HG02840 (cell line): ENCODE measurements around the gene MRM1.

Experiments used
- ATAC-seq: cut with Tn5 transposase; IDR thresholded peaks from one replicate; pipeline ENCODE4 v1.9.1; 2021; ENCODE audit warnings: mild to moderate bottlenecking, moderate library complexity, moderate number of reproducible peaks; ENCODE audit not compliant: unreplicated experiment, low FRiP score

Gene MRM1

GRCh38 chr17:36629252-36629847 lies 28.0 kb downstream of the MRM1 start:
- ATAC-seq: no peak

DNA sequence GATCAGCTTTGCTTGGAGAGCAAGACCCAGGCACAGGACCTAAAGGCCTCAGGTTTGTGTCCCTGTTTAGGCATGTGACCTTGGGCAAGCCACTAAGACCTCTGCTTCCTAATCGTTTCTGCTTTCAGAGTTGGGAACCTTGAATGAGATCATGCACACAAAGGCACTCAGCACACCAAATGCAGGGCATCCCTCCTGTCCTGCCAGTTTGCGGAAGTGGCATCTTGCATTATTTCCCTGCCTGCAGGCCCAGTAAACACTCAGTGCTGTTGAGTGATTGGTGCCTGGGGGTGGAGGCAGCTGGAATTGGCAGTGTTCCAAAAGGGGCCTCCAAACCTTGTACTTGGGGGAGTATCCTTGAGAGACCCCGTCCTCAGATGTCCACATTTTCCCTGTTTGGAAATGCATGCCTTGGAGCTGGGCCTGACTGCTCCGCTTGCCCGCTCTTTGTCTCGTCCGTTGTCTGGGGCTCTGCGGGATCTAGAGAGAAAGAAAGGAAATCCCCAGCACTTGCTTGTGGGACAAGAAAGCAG lies 28.7 kb downstream of the MRM1 start:
- ATAC-seq: no peak

DNA sequence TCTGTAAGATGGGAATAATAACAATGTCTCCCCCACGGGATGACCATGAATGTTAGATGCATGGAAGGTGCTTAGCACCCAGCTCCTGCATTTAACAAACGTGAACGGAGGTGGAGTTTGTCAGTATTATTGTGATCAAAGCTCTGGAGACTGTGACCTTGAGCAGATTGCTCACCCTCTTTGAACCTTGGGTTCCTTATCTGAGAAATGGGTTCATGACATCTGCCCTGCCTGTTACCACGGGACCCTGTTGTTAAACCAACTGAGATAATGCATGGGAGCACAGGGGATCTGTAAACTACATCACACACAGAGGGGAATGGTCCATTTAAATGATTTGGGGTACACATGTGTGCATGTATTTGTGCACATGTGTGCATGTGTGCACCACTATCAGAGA lies 29.6 kb downstream of the MRM1 start:
- ATAC-seq: no peak

GRCh38 chr17:36632916-36633771 lies 31.8 kb downstream of the MRM1 start:
- no peak for ATAC-seq

DNA sequence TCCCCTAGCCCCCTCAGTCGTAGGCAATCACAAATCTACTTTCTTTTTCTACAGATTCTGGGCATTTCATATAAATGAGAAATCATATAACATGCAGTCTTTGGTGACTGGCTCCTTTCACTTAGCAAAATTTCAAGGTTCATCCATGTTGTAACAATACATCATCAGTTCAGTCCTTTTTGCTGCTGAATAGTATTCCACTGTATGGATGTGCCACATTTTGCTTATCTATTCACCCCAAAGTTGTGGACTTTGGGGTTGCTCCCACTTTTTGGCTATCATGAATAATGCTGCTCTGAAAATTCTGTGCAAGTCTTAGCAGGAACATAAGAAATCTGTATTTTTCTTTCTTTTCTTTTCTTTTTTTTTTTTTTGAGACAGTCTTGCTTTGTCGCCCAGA lies 39.0 kb downstream of the MRM1 start:
- no peak for ATAC-seq

GRCh38 chr17:36640836-36641235 lies 39.5 kb downstream of the MRM1 start:
- ATAC-seq: no peak

DNA sequence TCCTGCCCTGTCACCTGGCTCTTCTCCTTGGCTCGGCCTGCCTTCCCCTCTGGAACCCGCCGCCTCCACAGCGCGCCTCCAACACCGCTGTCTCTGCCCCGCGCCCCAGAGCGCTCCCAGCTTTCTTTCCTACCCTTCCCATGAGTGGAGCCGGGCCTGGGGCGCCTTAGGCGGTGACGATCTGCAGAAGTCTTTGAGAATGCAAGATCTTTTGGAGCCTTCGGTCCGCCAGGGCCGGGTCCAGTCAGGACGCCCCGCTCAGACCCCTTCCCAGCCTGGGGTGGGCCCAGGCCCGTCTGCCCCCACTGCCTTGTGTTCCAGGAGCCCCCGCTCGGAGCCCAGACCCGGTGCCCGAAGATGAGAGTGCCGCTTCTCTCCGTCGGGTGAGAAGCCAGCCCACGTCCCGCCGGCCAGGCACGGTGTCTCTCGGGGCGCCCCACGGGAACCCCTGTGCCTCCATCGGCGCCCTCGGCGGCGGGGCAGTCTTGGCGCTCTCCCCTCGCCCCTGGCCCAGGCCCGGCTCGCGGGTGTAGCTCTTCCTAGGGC lies 40.0 kb downstream of the MRM1 start:
- ATAC-seq: no peak

GRCh38 chr17:36641877-36642845 lies 40.8 kb downstream of the MRM1 start:
- ATAC-seq: no peak

GRCh38 chr17:36643086-36643685 lies 41.8 kb downstream of the MRM1 start:
- ATAC-seq: no peak

GRCh38 chr17:36645422-36645821 lies 44.0 kb downstream of the MRM1 start:
- no peak for ATAC-seq

GRCh38 chr17:36647636-36648035 lies 46.3 kb downstream of the MRM1 start:
- no peak for ATAC-seq

GRCh38 chr17:36650096-36650775 lies 48.9 kb downstream of the MRM1 start:
- ATAC-seq: no peak

DNA sequence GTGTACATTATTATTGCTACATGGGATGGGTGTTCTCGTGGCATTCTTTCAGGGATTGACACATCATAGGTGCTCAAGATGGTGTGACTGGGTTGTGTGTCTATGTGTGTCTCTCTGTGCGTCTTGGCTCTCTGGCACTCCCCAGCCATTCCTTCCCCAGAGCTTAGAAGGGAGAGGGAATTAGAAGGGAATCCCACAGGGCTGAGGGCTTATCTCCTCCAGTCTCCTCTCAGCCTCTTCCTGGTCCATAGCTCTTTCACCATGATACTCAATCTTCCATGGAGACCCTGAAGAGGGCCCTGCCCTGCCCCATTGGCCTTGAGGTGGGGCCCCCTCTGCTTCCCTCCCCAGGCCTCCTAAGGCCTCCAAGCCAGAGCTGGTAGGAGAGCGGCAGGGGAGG lies 52.0 kb downstream of the MRM1 start:
- no peak for ATAC-seq

GRCh38 chr17:36653856-36654255 lies 52.5 kb downstream of the MRM1 start:
- ATAC-seq: no peak

- ATAC-seq: no peak
Measured at GRCh38 chr17:36655726-36656125, 54.3 kb downstream of the MRM1 start.

GRCh38 chr17:36657390-36657762 lies 56.0 kb downstream of the MRM1 start:
- ATAC-seq: no peak

DNA sequence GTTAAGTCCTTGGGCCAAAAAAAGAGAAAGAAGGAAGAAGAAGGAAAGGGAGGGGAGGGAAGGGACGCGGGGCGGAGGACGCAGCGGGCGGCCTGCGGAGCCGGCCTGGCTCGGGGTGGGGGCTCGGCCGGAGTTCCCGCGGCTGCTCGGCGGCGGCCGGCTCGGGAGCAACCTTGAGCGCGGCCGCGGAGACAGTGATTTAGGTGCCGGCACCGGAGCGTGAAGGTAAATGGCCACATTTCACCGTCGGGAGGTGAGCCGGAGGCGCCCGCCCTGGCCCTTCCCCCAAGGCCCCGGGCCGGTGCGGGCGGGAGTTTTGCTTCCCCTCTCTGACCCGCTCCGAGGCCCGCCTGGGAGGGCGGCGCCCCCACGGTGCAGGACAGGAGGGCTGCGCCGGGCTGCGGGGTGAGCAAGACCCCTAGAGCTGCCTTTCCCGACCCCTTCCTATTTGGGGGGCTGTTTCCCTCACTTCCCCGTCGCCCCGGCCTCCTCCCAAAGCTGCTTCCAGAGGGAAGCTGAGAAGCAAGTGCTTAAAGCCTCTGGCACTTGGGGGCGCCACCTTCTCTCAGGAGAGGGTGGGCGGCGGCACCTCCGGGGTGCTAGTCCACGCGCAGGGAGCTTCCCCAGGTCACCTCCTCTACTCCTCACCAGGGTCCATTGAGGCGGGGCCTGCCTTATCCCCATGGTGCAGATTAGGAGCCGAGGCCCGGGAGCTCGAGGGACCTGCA lies 56.5 kb downstream of the MRM1 start:
- no peak for ATAC-seq
